T-helper 1 cell (primary cell): Measurements from ENCODE around the gene VKORC1.
"Not testable (repeated sequence)": the region's sequence is repeated elsewhere in the genome, so short reads cannot be mapped to it uniquely, and the experiment has no call there.

ENCODE experiments used
- DNase-seq, 5 donors: peaks; one replicate each; pipeline ENCODE4 v3.0.0-alpha.2; 2012 to 2020
- total RNA-seq, 4 donors: gene quantifications; one replicate each; lab custom pipeline; 2026; lab: John Stamatoyannopoulos, UW

VKORC1 gene
- 4.9 to 5.9 (median 5.1) reads per million in 4 donors for total RNA-seq

DNA sequence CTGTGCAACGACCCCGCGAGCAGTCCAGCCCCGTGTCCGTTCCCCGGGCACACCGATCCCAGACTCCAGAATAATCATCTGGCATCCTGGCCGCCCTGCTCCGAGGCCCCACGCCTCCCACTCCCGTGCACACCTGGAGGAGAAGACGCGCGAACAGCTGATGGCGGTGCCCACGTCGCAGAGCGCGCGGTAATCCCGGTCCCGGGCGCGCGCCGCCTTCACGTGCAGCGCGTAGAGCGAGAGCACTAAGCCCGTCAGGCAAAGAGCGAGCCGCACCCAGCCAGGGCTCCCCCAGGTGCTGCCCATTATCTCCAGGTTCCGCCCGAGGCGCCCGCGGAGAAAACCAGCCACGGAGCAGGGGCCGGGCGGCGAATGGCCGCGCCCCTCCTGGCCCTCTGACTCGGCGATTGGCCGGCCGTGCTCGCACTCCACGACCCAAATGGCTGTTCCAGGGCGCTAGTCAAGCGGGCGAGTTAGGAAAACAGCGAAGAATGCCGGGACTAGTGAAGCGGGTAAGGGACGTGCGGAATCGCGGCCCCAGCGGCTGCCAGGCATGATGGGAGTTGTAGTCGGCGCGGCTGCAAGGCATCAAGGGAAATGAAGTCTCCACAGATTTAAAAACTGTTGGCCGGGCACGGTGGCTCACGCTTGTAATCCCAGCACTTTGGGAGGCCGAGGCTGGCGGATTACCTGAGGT, at the start of gene VKORC1:
Gene VKORC1 (minus strand): TSS at position 374 of the 697 bp plus-strand sequence. CDS start 68 bp downstream, at position 306.
- DNase-seq: peak; percentile 69 to 89 (median 81)

DNA sequence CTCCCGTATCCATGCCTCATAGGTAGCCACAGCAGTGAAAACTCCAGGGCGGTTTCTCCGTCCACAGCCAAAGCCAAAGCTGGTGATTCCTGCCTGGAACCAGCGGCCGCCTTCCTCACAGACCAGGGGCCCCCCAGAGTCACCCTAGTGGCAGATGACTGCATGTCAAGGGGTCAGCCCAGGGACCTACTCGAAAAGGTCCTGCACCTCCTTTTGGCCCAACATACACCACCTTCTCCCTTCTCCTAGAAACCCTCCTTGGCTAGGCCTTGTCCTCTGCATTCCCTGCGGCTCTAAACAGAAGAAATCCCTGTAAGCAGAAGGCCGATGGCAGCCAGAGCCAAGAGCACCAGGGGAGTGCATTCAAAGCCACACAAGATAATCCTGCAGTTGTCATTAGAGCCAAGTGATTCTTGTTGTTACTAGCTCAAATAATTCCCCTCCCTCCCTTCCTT, 49.1 kb upstream of the VKORC1 start:
- DNase-seq: no peak

DNA sequence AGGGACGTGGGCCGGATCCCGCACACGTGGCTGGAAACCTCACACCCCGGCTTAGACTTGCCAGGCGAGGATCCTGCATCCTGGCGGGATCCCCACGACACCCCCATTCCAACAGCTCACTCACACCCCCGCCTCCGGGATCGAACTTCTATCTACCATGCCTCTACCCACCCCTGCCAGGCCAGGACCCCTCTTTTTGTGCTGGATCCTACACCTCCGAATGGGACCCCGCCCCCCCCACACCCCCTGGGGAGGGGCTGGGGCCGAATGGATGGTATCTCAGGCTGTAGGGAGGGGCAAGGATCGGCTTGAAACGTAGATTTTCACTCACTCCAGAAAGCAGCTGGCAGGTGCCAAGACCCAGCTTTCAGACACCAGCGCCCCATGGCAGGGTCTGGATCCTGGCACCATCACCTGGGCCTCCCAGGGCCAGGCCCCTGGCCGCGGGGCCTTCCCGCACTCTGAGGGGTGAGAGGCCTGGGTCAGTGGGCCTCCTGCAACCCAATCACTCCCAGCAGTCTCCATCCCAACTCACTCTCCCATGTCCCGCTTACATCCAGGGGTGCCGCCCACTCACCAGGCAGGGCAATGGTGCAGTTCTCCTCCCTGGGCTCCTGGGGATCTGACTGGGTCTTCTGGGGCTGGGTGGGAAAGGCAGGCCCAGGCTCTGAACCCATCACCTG, 48.6 kb upstream of the VKORC1 start:
- DNase-seq: no peak

DNA sequence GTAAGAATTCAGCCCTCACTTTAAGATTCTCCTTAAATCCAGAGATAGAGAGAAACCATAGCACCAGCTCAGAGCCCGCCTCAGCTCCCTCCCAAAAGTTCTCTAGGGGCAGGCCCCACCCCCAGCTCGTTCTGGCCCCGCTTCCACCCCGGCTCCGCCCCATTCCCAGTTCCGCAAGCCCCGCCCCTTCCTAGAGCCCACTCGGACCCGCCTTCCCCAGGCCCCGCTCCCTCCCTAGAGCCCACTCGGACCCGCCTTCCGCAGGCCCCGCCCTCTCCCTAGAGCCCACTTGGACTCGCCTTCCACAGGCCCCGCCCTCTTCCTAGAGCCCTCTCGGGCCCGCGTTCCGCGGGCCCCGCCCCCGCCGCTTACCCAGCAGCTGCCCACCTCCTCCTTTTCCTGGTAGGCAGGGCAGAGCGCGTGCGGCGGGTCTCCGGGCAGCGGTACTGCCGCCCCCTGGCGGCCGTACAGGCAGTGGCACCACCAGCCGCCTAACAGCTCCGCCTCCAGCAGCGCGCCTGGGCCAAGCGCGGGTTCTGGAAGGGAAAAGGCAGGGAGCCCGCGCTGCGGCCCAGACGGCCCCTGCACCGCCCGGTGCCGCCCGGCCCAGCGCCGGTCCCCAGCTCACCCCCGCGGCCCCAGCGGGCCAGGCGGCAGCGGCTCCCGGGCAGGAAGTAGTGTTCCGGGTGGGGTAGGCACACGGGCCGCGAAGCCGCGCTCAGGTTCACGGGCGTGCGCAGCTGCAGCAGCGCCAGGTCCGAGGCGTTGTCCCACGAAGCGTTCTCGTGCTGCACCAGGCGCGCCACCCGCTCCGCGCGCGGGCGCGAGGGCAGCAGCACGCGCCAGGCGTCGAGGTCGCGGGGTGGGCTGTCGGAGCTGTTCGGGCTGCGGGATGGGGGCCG, 47.8 kb upstream of the VKORC1 start:
- DNase-seq: peak; percentile 92 to 99 (median 95)

DNA sequence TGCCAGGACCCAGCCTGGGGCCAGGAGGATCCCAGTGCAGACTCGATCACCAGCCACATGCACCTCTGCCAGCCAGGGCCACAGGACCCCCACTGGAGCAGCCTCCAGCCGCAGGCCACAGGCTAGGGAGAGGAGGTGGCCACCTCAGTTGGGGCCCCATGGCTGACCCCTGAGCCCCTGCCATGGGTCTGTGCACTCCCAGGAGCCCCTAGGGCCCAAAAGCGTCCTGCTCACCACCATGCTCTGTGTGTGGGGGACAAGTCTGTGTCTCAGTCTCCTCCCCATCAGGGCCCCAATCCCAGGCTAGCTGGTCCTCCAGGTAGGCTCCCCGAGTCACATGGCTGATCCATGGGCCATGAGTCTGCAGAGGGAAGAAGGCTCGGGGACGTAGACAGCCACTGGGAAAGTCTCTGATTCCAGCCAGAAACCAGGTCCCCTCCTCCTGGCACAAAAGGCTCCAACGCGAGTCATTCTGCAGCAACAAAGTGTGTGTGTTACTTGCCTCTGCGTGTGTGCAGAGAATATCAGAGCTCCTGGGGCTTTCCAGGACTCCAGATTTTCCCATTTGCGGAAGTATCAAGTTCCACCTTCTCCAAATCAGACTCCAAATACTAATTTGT, 47.0 kb upstream of the VKORC1 start:
- DNase-seq: peak in 1 of 5 donors; percentile 15

DNA sequence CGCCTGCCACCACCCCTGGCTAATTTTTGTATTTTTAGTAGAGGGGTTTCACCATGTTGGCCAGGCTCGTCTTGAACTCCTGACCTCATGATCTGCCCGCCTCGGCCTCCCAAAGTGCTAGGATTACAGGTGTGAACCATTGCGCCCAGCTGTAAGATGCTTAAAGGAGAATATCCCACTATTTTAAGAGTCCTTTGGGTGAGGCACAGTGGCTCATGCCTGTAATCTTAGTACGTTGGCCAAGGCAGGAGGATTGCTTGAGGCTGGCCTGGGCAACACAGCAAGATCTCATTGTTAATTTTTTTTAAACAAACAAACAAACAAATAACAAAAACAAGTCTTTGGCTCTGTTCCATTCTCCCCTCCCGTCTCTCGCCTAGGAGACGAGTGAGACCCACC, 46.5 kb upstream of the VKORC1 start:
- not testable (repeated sequence) for DNase-seq

DNA sequence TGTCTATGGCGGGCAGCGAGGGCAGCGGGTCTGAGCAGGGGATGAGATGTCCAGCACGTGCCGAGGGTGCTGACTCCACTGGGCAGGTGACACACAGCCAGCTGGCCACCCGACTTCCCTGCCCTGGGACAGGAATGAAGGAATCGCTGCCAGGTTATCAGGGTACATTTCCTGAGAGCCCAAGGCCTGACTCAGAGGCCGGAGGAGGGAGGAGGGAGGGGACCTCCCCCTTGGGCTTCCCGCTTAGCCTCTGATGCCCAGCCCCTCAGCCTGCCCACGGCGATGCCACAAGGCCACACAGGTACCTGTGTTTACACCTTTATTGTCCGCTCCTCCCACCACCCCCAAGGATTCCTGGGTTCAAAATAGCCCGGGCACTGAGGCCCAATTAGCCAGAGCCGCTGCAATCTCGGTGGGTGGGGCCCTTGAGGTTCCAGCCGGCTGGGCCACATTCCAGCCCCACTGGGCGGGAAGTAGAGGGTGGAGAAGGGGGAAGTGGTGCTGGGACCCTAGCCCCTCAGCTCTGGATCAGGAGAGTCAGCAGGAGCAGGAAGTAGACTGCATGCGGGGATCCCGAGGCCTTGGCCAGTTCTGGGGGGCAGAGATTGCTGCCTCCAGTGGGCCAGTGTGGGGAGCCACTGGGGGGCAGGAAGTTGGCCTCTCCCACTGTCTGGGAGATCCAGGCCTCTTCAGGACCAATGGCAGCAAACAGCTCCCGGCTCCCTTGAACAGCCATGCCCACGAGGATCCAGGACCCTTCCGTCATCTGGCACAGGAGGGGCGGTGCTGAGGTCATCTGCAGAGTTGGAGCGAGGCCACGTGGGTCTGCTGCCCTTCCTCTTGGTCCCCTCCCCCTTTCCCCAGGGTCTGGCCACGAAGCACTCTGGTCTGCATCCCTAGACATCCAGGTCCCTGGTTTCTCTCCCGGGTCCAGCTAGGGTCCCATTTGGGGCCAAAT, 44.3 kb upstream of the VKORC1 start:
- DNase-seq: no peak

DNA sequence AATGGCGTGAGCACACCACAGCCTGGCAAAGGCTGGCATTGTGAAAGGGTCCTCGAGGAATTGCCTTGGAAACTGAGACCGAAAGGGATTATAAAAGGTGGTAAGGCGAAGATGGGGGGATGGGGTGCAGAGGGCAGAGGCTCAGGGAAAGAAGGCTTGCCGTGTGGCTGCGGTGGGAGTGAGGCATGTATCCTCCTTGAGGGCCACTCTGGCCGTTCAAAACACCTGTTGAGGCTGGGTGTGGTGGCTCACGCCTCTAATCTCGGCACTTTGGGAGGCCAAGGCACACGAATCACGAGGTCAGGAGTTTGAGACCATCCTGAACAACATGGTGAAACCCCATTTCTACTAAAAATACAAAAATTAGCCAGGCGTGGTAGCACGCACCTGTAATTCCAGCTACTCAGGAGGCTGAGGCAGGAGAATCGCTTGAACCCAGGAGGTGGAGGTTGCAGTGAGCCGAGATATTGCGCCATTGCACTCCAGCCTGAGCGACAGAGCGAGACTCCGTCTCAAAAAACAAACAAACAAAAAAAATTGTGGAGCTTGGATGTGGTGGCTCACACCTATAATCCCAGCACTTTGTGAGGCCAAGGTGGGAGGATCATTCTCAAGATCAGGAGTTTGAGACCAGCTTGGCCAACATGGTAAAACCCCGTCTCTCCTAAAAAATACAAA, 42.4 kb upstream of the VKORC1 start:
- not testable (repeated sequence) for DNase-seq

DNA sequence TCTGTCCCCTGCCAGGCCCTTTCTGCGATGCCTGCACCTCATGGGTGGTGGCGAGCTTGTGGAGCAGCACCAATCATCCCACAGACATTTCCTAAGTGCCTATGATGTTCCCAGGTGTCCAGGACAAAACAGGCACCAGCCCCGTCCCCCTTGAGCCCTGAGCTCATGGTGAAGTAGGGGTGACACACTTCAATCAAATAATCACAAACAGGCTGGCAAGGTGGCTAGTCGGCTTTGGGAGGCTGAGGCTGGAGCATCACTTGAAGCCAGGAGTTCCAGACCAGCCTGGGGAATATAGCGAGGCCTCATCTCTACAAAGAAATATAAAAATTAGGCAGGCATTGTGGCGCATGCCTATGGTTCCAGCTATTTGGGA, 41.7 kb upstream of the VKORC1 start:
- no peak for DNase-seq

DNA sequence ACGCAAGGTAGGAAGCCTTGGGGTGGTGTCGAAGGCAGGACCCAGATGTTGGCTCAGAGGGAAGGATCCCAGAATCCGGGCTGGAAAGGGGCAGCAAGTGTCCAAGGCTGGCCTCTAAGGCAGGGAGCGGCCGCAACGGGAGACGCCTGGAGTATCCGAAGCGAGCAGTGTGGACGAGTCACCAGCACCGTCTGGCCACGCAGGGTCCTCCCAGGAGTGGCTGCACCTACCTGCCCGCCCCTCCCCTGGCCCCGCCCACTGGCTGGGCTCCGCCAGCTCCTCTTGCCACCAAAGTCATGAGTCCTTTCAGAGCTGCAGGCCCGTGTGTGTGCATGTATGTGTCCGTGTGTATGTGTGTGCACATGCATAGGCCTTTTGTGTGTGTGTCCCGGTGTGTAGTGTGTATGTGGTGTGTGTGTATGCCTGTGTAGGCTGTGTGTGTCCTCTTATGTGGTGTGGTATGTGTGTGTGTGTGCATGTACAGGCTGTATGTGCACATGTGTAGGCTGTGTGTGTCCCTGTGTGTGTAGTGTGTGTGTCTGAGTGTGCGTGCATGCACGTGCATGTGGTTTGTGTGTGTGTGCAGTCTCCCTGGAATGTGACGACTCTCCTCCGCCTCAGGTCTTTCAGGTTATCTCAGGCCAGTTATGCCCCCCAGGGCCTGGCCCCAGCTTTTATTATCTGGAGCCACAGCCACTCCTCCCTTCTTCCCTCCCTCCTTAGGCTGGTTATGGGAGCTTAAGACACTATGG, 41.1 kb upstream of the VKORC1 start, which contains the start of gene PRSS8:
Gene PRSS8 (minus strand): TSS at position 193 of the 752 bp plus-strand sequence. CDS start 229 bp downstream, outside the sequence.
- no peak for DNase-seq

DNA sequence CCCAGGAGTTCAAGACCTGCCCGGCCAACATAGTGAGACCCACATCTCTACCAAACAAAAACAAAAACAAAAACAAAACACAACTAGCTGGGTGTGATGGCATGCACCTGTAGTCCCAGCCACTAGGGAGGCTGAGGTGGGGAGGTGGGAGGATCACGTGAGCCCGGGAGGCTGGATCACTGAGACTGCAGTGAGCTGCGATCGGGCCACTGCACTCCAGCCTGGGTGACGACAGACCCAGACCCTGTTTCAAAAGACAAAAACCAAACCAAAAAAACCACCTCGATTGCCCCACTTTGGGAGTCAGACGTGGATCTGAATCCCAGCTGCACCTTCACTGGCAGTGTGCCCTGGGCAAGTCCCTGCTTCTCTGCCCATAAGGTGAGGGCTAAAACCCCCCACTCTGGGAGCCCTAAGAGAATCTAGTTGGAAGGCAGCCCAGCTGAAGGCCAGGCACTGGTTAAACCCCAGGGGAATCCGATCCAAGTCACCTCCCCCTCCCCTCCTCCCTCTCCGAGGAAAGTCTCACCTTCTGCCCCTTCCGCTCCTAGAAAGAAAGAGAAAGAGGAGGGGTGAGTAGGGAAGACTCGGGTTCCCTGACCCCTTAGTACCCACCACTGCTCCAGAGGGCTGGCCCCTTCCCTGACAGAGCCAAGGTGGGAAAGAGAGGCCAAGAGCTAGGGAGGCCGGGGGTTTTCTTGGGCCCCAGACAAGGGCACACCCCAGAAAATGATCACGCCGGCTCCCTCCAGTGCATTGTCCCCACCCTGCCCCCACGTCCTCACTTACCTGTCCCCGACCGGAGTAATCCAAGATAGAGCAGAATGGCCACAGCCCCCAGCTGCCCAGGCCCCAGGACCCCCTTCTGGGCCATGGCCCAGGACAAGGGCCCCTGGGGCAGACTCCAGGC, 40.3 kb upstream of the VKORC1 start:
- DNase-seq: no peak

DNA sequence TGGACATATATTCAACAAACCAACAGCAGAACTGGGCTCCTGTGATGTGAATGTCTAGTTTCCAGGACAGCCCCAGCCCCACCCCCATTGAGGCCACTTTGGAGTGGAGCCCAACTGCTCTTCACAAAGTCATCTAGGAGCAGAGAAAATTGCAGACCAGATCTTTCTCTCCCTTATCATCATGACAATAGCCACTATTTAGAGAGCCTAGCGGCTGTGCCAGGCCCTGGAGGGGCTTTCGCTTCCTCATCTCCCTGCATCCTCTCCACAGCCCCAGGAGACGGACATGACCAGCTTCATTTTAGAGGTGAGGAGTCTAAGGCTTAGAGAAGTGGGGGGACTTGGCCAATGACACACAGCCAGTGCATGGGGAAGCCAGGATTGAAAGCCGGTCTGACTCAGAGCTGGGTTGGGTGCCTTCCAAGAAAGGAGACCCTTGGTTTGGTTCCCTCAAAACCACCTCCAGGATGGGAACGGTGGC, 39.5 kb upstream of the VKORC1 start:
- DNase-seq: no peak

DNA sequence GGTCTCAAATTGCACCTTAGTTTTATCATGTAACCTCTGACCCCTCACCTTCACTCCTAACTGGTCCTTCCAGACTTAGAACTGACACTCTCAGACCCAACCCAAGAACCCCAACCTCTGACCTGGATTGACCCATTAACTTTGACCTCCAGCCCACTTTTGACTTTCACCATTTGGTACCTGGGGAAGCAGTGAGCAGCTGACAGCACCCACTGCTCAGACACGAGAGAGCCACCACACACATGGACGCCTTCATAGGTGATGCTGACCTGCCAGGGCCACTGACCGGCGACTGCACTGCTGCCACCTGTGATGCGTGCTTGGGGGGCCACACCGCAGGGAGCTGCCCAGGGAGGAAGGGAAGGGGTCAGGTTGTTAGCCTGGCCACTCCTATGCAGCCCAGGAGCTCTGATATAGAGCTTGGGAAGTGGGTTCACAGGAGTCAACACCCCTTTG, 38.5 kb upstream of the VKORC1 start:
- no peak for DNase-seq

DNA sequence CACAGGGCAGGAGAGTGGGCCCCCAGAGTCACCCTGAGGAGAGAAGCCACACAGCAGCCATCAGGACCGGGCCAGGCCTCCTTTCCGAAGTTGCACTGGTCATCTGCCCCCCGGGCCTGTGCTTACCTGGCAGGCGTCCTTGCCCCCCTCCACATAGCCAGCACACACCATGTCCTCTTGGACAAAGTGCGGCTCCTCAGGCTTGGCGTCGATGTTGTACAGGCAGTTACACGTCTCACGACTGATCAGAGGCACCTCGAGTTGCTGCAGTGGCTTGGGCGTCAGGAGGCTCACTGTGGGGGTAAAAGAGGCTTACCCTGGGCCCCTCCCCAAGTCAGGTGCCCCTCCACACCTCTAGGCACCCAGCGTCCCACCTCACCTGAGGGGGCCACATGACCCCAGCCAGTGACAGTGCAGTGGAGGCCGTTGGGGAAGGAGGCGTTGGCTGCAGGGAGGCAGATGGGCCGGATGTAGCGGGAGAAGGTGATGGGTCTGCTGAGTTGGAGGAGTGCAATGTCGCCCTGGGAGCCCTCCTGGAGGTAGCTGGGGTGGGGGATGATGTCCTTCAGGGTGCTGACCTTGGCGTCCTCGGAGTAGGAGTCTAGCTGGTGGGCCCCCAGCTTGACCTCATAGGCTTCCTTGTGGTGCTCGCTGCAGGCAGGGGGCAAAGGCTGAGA, 37.8 kb upstream of the VKORC1 start:
- DNase-seq: no peak

DNA sequence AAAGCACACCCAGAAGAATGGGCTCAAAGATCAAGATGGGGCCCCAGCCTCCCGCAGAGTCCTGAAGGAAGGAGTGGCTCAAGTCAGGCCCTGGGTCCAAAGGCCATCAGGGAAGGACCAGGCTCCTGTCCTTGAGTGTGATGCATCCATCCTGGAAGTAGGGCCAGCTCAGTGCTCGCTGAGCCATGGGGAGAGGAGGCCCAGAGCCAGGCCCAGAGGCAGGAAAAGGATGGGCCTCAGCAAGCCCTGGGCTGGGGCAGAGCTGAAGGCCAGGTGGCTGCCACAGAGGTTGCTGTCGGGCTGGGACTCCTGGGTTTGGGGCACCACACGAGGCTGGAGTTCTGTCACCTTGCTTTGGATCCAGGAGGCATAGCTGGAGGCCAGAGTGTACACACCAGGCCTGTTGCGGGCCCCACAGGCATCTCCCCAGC, 37.3 kb upstream of the VKORC1 start:
- DNase-seq: no peak

DNA sequence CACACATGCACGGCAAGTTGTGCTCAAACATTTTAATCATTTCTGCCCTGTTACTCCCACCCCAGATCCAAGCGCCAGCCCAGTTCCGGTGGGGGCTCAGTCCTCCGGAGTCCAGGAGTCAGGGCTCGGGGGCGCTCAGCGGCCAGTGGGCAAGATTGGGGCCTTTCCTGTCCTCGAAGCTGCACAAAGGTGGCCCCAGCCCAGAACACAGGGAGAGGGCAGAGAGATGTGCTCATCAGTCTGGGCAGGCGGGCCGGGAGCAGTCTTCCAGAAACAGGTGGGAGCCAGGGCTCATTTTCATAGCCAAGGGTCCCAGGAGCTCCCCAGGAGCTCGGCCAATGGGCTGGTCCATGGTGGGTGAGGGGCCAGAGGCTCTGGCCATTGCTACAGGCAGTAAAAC, 36.8 kb upstream of the VKORC1 start:
- no peak for DNase-seq

DNA sequence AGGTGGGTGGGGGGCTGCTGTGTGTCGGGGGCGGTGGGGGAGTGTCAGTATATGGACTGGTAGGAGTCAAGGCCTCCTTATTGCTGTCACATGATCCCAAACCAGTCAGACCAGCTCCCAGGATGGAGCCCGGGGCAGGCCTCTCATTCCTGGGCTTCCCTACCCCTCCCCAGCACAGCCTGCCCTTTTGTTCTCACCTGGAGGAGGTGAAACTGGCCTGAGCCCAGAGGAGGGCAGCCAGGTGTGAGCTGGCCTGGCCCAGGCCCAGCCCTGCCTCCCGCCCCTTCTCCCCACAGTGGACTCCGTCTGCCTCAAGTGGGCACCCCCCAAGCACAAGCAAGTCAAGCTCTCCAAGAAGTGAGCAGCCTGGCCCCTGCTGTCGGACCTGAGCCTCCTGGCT, 36.3 kb upstream of the VKORC1 start:
- no peak for DNase-seq

DNA sequence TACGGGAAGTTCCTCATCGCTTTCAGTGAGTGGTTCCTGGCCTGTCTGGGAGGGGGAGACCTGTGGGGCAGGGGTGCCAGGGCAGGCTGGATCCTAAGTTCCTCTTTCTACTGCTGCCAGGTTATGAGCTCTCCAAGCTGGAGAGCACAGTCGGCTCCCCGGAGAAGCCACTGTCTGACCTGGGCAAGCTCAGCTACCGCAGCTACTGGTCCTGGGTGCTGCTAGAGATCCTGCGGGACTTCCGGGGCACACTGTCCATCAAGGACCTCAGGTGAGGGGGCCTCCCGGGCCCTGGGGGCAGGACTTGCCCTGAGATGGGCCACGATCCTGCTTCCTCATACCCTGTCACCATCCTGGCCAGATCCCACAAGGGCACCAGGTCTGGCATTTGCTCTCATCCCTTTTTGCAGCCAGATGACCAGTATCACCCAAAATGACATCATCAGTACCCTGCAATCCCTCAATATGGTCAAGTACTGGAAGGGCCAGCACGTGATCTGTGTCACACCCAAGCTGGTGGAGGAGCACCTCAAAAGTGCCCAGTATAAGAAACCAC, 35.8 kb upstream of the VKORC1 start:
- DNase-seq: no peak
